Fibroblast of lung (primary cell): ENCODE measurements around the gene REC114. TPM values are rescaled to one million over a fixed set of nuclear protein-coding genes. Genes with fewer than 3 reads are reported as not detected.

ENCODE experiments used
- DNase-seq, 2 donors: peaks; one replicate each; pipeline versions ENCODE4 v3.0.0 to v3.0.0-alpha.2; 2010; ENCODE audit warnings: low read depth in 2 of 2
- H2AFZ ChIP-seq: 2 replicates; pipeline ENCODE4 v1.5.1; 2012; ENCODE audit warnings: low read length, control low read depth, inconsistent platforms
- H3K27ac ChIP-seq: 2 replicates; pipeline ENCODE4 v1.5.1; 2011; ENCODE audit warnings: low read length, control low read depth; ENCODE audit not compliant: insufficient read depth
- H3K27me3 ChIP-seq: 2 replicates; pipeline ENCODE4 v1.5.1; 2011; ENCODE audit warnings: mild to moderate bottlenecking, low read length; ENCODE audit not compliant: control insufficient read depth, insufficient read depth
- H3K36me3 ChIP-seq: 2 replicates; pipeline ENCODE4 v1.5.1; 2011; ENCODE audit warnings: low read length; ENCODE audit not compliant: control insufficient read depth, insufficient read depth
- H3K4me1 ChIP-seq: 2 replicates; pipeline ENCODE4 v1.5.1; 2011; ENCODE audit warnings: low read length; ENCODE audit not compliant: control insufficient read depth, insufficient read depth; ENCODE audit errors: extremely low read depth
- H3K4me2 ChIP-seq: 2 replicates; pipeline ENCODE4 v1.5.1; 2011; ENCODE audit warnings: low read length, control low read depth; ENCODE audit not compliant: insufficient read depth; ENCODE audit errors: extremely low read depth
- H3K4me3 ChIP-seq, 4 experiments: fragments of 200-600 bp in 1 of 4; sonication (generic) in 1 of 4; replicated peaks in 1 of 4; 2 replicates each; pipeline ENCODE4 v1.5.1; 2011 to 2016; ENCODE audit warnings: low read length in 4 of 4, low read depth in 3 of 4, mild to moderate bottlenecking in 3 of 4, control low read depth in 2 of 4, inconsistent platforms in 1 of 4, mixed read lengths in 1 of 4; ENCODE audit not compliant: insufficient read depth in 1 of 4; ENCODE audit errors: control extremely low read depth in 1 of 4
- H3K79me2 ChIP-seq: 2 replicates; pipeline ENCODE4 v1.5.1; 2012; ENCODE audit warnings: mild to moderate bottlenecking, low read length, inconsistent platforms; ENCODE audit not compliant: control insufficient read depth, insufficient read depth
- H3K9ac ChIP-seq: 2 replicates; pipeline ENCODE4 v1.5.1; 2011; ENCODE audit warnings: mild to moderate bottlenecking, low read length, control low read depth; ENCODE audit not compliant: insufficient read depth
- H3K9me3 ChIP-seq: 2 replicates; pipeline ENCODE4 v1.5.1; 2012; ENCODE audit warnings: low read depth, low read length; ENCODE audit not compliant: control insufficient read depth, insufficient read depth
- H4K20me1 ChIP-seq: 2 replicates; pipeline ENCODE4 v1.5.1; 2011; ENCODE audit warnings: low read length; ENCODE audit not compliant: control insufficient read depth, insufficient read depth; ENCODE audit errors: extremely low read depth
- EZH2 ChIP-seq: IDR thresholded peaks from 2 replicates; pipeline ENCODE4 v1.5.1; 2012; ENCODE audit warnings: low read length, control low read depth, mild to moderate bottlenecking; ENCODE audit errors: missing control alignments
- polyA minus RNA-seq: library from RNA; depleted of rRNA, polyadenylated mRNA; stranded (reverse); fragments of >200 nt; gene quantifications from 2 replicates; pipeline ENCODE4 v1.2.3, GENCODE V29; 2011; ENCODE audit warnings: low replicate concordance
- polyA plus RNA-seq, 2 donors: library from polyadenylated mRNA; depleted of rRNA in 1 of 2; stranded (reverse) in 1 of 2; unstranded in 1 of 2; fragments of >200 nt; gene quantifications; 2 replicates each; pipeline ENCODE4 v1.2.1, GENCODE V29; 2011 to 2012; ENCODE audit warnings: missing spikeins in 1 of 2
- total RNA-seq: library from RNA; depleted of rRNA; stranded (reverse); fragments of >200 nt; gene quantifications from 2 replicates; pipeline ENCODE4 v1.2.1, GENCODE V29; 2014
- TF ChIP-seq, protein P1 (sequence below), 2 donors: IDR thresholded peaks in 1 of 2; conservative IDR thresholded peaks in 1 of 2; 1 replicate in 1 of 2; 2 replicates in 1 of 2; pipeline ENCODE4 v1.5.1; 2011 to 2012; ENCODE audit warnings: low read length in 2 of 2, control low read depth in 1 of 2, inconsistent platforms in 1 of 2, low read depth in 1 of 2, mild to moderate bottlenecking in 1 of 2

REC114 gene, protein sequence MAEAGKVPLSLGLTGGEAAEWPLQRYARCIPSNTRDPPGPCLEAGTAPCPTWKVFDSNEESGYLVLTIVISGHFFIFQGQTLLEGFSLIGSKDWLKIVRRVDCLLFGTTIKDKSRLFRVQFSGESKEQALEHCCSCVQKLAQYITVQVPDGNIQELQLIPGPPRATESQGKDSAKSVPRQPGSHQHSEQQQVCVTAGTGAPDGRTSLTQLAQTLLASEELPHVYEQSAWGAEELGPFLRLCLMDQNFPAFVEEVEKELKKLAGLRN
- total RNA-seq (not detected in 2 replicates), polyA plus RNA-seq (not detected in 2 replicates), polyA minus RNA-seq (not detected in 2 replicates)
- not detected in 2 replicates for polyA plus RNA-seq (2012)

- Histone ChIP-seq H3K79me2 (no peaks in the 10 kb centered on the region), H3K4me2 (no peak within 1 kb of the TSS)
- TF ChIP-seq, protein P1, sequence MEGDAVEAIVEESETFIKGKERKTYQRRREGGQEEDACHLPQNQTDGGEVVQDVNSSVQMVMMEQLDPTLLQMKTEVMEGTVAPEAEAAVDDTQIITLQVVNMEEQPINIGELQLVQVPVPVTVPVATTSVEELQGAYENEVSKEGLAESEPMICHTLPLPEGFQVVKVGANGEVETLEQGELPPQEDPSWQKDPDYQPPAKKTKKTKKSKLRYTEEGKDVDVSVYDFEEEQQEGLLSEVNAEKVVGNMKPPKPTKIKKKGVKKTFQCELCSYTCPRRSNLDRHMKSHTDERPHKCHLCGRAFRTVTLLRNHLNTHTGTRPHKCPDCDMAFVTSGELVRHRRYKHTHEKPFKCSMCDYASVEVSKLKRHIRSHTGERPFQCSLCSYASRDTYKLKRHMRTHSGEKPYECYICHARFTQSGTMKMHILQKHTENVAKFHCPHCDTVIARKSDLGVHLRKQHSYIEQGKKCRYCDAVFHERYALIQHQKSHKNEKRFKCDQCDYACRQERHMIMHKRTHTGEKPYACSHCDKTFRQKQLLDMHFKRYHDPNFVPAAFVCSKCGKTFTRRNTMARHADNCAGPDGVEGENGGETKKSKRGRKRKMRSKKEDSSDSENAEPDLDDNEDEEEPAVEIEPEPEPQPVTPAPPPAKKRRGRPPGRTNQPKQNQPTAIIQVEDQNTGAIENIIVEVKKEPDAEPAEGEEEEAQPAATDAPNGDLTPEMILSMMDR (conservative IDR thresholded peaks at IDR 0.05 in 1 of 2, IDR thresholded peaks at IDR 0.05 in 1 of 2; ENCODE audit: low read depth in 1 of 2, low read length in 2 of 2) = no peak
- TF ChIP-seq EZH2 = no peak
Observed at GRCh38 chr15:73442968-73443367, at the start of gene REC114. Gene REC114, plus strand, starts transcription at chr15:73443164. Its CDS starts 22 bp downstream, at chr15:73443186.

GRCh38 chr15:73393336-73393735 lies 49.6 kb upstream of the REC114 start:
- Histone ChIP-seq H3K27me3 (no peaks in the 10 kb centered on the region), H3K79me2 (no peaks in the 10 kb centered on the region), H3K9ac (no peak overlapping the region), H3K36me3 (no peaks in the 10 kb centered on the region), H3K4me1 (peaks cover 3% of the 10 kb centered on the region), H3K27ac (no peak overlapping the region), H2AFZ (no peak overlapping the region), H3K4me2 (no peak overlapping the region), H4K20me1 (no peaks in the 10 kb centered on the region), H3K9me3 (no peaks in the 10 kb centered on the region), H3K4me3 (no peak overlapping the region)
- TF ChIP-seq, protein P1 (conservative IDR thresholded peaks at IDR 0.05 in 1 of 2, IDR thresholded peaks at IDR 0.05 in 1 of 2; ENCODE audit: low read depth in 1 of 2, low read length in 2 of 2) = no peak
- no peak for TF ChIP-seq EZH2
- no peak for DNase-seq

More at GRCh38 chr15:73442968-73443367, at the start of gene REC114:
- no peak within 1 kb of the TSS for H3K27ac ChIP-seq
- H3K9me3 ChIP-seq = no peaks in the 10 kb centered on the region
- no peaks in the 10 kb centered on the region for H3K4me1 ChIP-seq
- no peaks in the 10 kb centered on the region for H3K36me3 ChIP-seq
- DNase-seq = no peak
- no peaks in the 10 kb centered on the region for H3K27me3 ChIP-seq
- H3K9ac ChIP-seq = no peak within 1 kb of the TSS
- H3K4me3 ChIP-seq = no peak within 1 kb of the TSS
- H4K20me1 ChIP-seq = no peaks in the 10 kb centered on the region
- no peak within 1 kb of the TSS for H2AFZ ChIP-seq

- no peaks in the 10 kb centered on the region for H3K36me3 ChIP-seq
Observed at GRCh38 chr15:73394782-73395181, 48.2 kb upstream of the REC114 start.

More at GRCh38 chr15:73394782-73395181, 48.2 kb upstream of the REC114 start:
- no peak overlapping the region for H3K4me2 ChIP-seq
- H3K9ac ChIP-seq = no peak overlapping the region
- H2AFZ ChIP-seq = no peak overlapping the region
- no peaks in the 10 kb centered on the region for H3K9me3 ChIP-seq
- H4K20me1 ChIP-seq = no peaks in the 10 kb centered on the region
- no peaks in the 10 kb centered on the region for H3K4me1 ChIP-seq
- no peak overlapping the region for H3K27ac ChIP-seq
- DNase-seq = no peak
- H3K4me3 ChIP-seq = no peak overlapping the region
- H3K27me3 ChIP-seq = no peaks in the 10 kb centered on the region
- TF ChIP-seq, protein P1 (conservative IDR thresholded peaks at IDR 0.05 in 1 of 2, IDR thresholded peaks at IDR 0.05 in 1 of 2; ENCODE audit: low read depth in 1 of 2, low read length in 2 of 2) = no peak
- TF ChIP-seq EZH2 = no peak
- no peaks in the 10 kb centered on the region for H3K79me2 ChIP-seq
